DND-41 (cell line): ENCODE data around the gene SMPX.

Source experiments
- ATAC-seq: fragments of 200-7000 bp; cut with Tn5 transposase; 3 replicates; pipeline ENCODE4 v1.9.1; 2021; ENCODE audit warnings: low read depth; ENCODE audit not compliant: insufficient read depth
- DNase-seq: peaks from one replicate; pipeline ENCODE4 v3.0.0-alpha.2; 2020
- H2AFZ ChIP-seq: 2 replicates; pipeline ENCODE4 v1.6.0; 2012; ENCODE audit warnings: low read depth, low read length
- H3K27ac ChIP-seq: 2 replicates; pipeline ENCODE4 v1.5.1; 2012; ENCODE audit warnings: low read length, inconsistent platforms
- H3K27me3 ChIP-seq: fragments of 200-600 bp; sonication (generic); 2 replicates; pipeline ENCODE4 v1.6.0; 2012; ENCODE audit warnings: low read length, mild to moderate bottlenecking, inconsistent platforms; ENCODE audit not compliant: insufficient read depth, poor library complexity
- H3K36me3 ChIP-seq: 2 replicates; pipeline ENCODE4 v1.5.1; 2012; ENCODE audit warnings: low read length, inconsistent platforms; ENCODE audit not compliant: insufficient read depth
- H3K4me1 ChIP-seq: 2 replicates; pipeline ENCODE4 v1.5.1; 2012; ENCODE audit warnings: mild to moderate bottlenecking, low read length; ENCODE audit not compliant: insufficient read depth
- H3K4me2 ChIP-seq: 2 replicates; pipeline ENCODE4 v1.6.0; 2012; ENCODE audit warnings: mild to moderate bottlenecking, moderate library complexity, low read length, inconsistent platforms; ENCODE audit not compliant: insufficient read depth
- H3K4me3 ChIP-seq, 2 experiments: fragments of 200-600 bp in 1 of 2; shearing (Covaris generic) in 1 of 2; 2 replicates each; pipeline ENCODE4 v1.5.1; 2012 to 2016; ENCODE audit warnings: inconsistent platforms in 2 of 2, low read length in 2 of 2, mild to moderate bottlenecking in 2 of 2, low read depth in 1 of 2, moderate library complexity in 1 of 2
- H3K79me2 ChIP-seq: 2 replicates; pipeline ENCODE4 v1.6.0; 2012; ENCODE audit warnings: low read length, inconsistent platforms; ENCODE audit not compliant: insufficient read depth
- H3K9ac ChIP-seq: 2 replicates; pipeline ENCODE4 v1.6.0; 2012; ENCODE audit warnings: low read depth, mild to moderate bottlenecking, inconsistent platforms, low read length, moderate library complexity
- H3K9me3 ChIP-seq: 2 replicates; pipeline ENCODE4 v1.5.1; 2012; ENCODE audit warnings: low read length, moderate library complexity, mild to moderate bottlenecking, inconsistent platforms; ENCODE audit not compliant: insufficient read depth, severe bottlenecking
- H4K20me1 ChIP-seq: 2 replicates; pipeline ENCODE4 v1.6.0; 2012; ENCODE audit warnings: low read length; ENCODE audit not compliant: insufficient read depth
- EZH2 ChIP-seq: IDR thresholded peaks from 3 replicates; pipeline ENCODE4 v1.6.1; 2012; ENCODE audit warnings: borderline replicate concordance, low read depth, mild to moderate bottlenecking, moderate library complexity, low read length, inconsistent platforms; ENCODE audit not compliant: severe bottlenecking
- TF ChIP-seq, protein P1 (sequence below): IDR thresholded peaks from 2 replicates; pipeline ENCODE4 v1.5.1; 2012; ENCODE audit warnings: borderline replicate concordance, low read length, moderate library complexity, mild to moderate bottlenecking; ENCODE audit not compliant: poor library complexity, severe bottlenecking; ENCODE audit errors: extremely low read depth

SMPX gene

DNA sequence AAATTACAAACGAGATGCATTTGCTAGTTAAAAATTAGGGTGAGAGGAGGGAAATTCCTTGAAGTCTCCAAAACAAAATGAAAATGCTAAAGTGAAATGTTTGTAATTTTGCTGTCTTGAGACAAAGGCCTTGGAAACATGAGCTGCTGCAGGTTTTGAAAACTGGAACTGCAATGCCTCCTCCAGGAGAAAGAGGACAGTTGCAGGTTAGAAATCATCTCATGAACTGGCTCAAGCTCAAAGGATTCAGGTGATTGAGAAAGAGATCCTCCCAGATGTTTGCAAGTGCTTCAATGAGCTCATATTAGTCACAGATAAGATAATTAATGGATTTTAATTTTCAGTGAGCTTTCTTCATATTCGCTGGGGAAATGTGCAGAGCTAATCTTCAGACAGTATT, 32.4 kb downstream of the SMPX start:
- DNase-seq (no peak), ATAC-seq (no peak)
- no peaks in the 10 kb centered on the region for H3K27me3 ChIP-seq
- H2AFZ ChIP-seq, result no peak overlapping the region
- H3K9me3 ChIP-seq, result no peaks in the 10 kb centered on the region
- H3K27ac ChIP-seq, result no peak overlapping the region
- no peaks in the 10 kb centered on the region for H3K79me2 ChIP-seq
- no peak for TF ChIP-seq EZH2
- TF ChIP-seq, protein P1, sequence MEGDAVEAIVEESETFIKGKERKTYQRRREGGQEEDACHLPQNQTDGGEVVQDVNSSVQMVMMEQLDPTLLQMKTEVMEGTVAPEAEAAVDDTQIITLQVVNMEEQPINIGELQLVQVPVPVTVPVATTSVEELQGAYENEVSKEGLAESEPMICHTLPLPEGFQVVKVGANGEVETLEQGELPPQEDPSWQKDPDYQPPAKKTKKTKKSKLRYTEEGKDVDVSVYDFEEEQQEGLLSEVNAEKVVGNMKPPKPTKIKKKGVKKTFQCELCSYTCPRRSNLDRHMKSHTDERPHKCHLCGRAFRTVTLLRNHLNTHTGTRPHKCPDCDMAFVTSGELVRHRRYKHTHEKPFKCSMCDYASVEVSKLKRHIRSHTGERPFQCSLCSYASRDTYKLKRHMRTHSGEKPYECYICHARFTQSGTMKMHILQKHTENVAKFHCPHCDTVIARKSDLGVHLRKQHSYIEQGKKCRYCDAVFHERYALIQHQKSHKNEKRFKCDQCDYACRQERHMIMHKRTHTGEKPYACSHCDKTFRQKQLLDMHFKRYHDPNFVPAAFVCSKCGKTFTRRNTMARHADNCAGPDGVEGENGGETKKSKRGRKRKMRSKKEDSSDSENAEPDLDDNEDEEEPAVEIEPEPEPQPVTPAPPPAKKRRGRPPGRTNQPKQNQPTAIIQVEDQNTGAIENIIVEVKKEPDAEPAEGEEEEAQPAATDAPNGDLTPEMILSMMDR, result peak; percentile 39
- H3K4me2 ChIP-seq, result no peak overlapping the region
- H3K9ac ChIP-seq, result no peak overlapping the region
- H3K4me1 ChIP-seq, result no peaks in the 10 kb centered on the region
- no peaks in the 10 kb centered on the region for H4K20me1 ChIP-seq
- H3K4me3 ChIP-seq, result no peak overlapping the region
- no peaks in the 10 kb centered on the region for H3K36me3 ChIP-seq

DNA sequence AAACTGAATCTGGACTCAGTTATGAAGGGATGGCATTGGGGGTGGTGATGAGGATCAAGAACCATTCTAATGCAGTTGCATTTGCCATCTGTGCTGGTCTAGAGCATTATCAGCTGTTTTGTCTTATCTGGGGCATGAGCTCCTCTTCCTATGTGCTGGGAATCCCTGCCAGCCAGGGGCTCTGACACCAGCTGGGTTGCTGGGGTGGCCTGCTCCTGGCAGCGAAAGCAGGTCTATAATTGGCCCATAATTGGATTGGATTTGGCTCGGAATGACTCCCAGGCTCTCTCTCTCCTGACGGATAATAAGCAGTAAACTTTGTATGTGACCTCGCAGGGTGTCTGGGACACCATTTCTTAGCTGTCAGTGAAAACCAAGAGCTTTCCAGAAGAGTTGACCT, 34.1 kb downstream of the SMPX start:
- no peaks in the 10 kb centered on the region for H3K4me1 ChIP-seq
- H3K27me3 ChIP-seq, result no peaks in the 10 kb centered on the region
- DNase-seq, result no peak
- no peaks in the 10 kb centered on the region for H3K36me3 ChIP-seq
- no peak overlapping the region for H3K27ac ChIP-seq
- H3K9me3 ChIP-seq, result no peaks in the 10 kb centered on the region
- H3K9ac ChIP-seq, result no peak overlapping the region
- H3K4me3 ChIP-seq, result no peak overlapping the region
- no peaks in the 10 kb centered on the region for H3K79me2 ChIP-seq
- H4K20me1 ChIP-seq, result no peaks in the 10 kb centered on the region
- no peak overlapping the region for H3K4me2 ChIP-seq
- ATAC-seq, result no peak
- H2AFZ ChIP-seq, result no peak overlapping the region
- no peak for TF ChIP-seq EZH2
- TF ChIP-seq, protein P1, result no peak

DNA sequence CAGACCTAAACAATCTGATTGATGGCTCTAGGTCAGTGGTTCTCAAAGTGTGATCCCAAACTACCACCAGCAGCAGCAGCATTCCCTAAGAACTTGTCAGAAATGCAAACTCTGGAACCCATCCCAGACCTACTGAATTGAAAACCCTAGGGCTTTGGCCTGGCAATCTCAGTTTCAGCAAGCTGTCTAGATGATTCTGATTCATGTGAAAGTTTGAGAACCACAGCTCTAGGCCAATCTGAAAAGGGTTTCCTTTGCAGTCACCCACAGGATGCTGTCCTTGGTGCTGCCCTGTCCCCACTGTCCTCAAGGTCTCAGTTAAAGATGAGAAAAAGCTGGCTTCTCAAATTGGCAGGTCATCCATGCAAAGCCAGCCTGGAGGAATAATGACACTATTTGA, 34.8 kb downstream of the SMPX start:
- Histone ChIP-seq H3K4me2 (no peak overlapping the region), H3K9me3 (no peaks in the 10 kb centered on the region), H3K36me3 (no peaks in the 10 kb centered on the region), H3K4me1 (no peaks in the 10 kb centered on the region), H2AFZ (no peak overlapping the region), H4K20me1 (no peaks in the 10 kb centered on the region), H3K27ac (no peak overlapping the region), H3K27me3 (no peaks in the 10 kb centered on the region), H3K9ac (no peak overlapping the region), H3K4me3 (no peak overlapping the region), H3K79me2 (no peaks in the 10 kb centered on the region)
- no peak for ATAC-seq
- DNase-seq, result peak; percentile 7
- TF ChIP-seq, protein P1, result no peak
- TF ChIP-seq EZH2, result no peak

DNA sequence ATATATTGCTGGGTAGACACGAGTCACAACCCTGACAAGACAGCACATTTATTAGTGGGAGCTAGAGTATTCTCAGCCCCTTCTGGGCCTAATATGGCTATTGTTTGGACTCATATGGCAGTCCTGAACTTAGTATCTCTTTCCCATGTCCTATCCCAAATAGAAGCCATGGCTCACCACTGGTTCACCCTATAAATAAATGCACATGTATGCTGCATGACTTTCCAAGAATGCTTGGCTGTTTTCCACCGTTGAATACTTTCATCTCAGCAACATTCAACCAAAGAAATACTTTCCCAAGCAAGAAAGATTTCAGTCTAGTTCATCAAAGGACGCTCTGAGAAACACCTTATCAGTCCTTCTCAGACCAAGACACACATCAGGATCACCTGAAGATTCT, 36.7 kb downstream of the SMPX start:
- ATAC-seq, result no peak
- no peak overlapping the region for H3K9ac ChIP-seq
- H3K4me1 ChIP-seq, result no peaks in the 10 kb centered on the region
- H2AFZ ChIP-seq, result no peak overlapping the region
- H3K27me3 ChIP-seq, result no peaks in the 10 kb centered on the region
- TF ChIP-seq, protein P1, result no peak
- TF ChIP-seq EZH2, result no peak
- no peak overlapping the region for H3K4me2 ChIP-seq
- H3K4me3 ChIP-seq, result no peak overlapping the region
- H3K27ac ChIP-seq, result no peak overlapping the region
- no peaks in the 10 kb centered on the region for H3K79me2 ChIP-seq
- DNase-seq, result no peak
- no peaks in the 10 kb centered on the region for H4K20me1 ChIP-seq
- no peaks in the 10 kb centered on the region for H3K9me3 ChIP-seq
- no peaks in the 10 kb centered on the region for H3K36me3 ChIP-seq
